ENCODE results near the gene PRAMEF17. TPM values are rescaled to one million over a fixed set of nuclear protein-coding genes. Genes with fewer than 3 reads are reported as not detected.
"Not testable (repeated sequence)": the region's sequence is repeated elsewhere in the genome, so short reads cannot be mapped to it uniquely, and the experiment has no call there.

Gene PRAMEF17
- total RNA-seq, result under 1 TPM in 3 of 8 experiments, not detected in 5; 0.18 to 0.38 (median 0.20) TPM

GRCh38 chr1:13389332-13389731, at the start of gene PRAMEF17:
Gene PRAMEF17 (plus strand): TSS chr1:13389632. CDS start chr1:13389658, 26 bp downstream.
- not testable (repeated sequence) for ATAC-seq (replicated peaks in 6 of 8)

GRCh38 chr1:13342496-13342895, 46.9 kb upstream of the PRAMEF17 start:
- H3K4me1 ChIP-seq (replicated peaks in 1 of 2); in situ Hi-C loops (cut with MboI; ENCODE audit: low pct_unique_long_range_greater_than_20kb in 2 of 9, low sequenced_read_pairs in 9 of 9, unreplicated experiment in 9 of 9); H3K27ac ChIP-seq; ATAC-seq (replicated peaks in 6 of 8); H3K4me3 ChIP-seq: not testable (repeated sequence)
- WGBS, 10 experiments, result 20% methylated on average over 1 of the region's 8 CpGs; no CpG with 5 or more reads in 9 of the 10 experiments

More at GRCh38 chr1:13389332-13389731, at the start of gene PRAMEF17:
- in situ Hi-C loops (cut with MboI; ENCODE audit: low pct_unique_long_range_greater_than_20kb in 2 of 9, low sequenced_read_pairs in 9 of 9, unreplicated experiment in 9 of 9); H3K4me3 ChIP-seq; H3K27ac ChIP-seq; H3K4me1 ChIP-seq (replicated peaks in 1 of 2): not testable (repeated sequence)

GRCh38 chr1:13347034-13347433, 42.4 kb upstream of the PRAMEF17 start, which contains the start of gene PRAMEF14:
Gene PRAMEF14 (minus strand): TSS chr1:13347134. CDS start chr1:13345314, 1,820 bp downstream.
- ATAC-seq (replicated peaks in 6 of 8); H3K27ac ChIP-seq; H3K4me3 ChIP-seq; H3K4me1 ChIP-seq (replicated peaks in 1 of 2); in situ Hi-C loops (cut with MboI; ENCODE audit: low pct_unique_long_range_greater_than_20kb in 2 of 9, low sequenced_read_pairs in 9 of 9, unreplicated experiment in 9 of 9): not testable (repeated sequence)
- no CpG with 5 or more reads among the region's 7 CpGs for WGBS, 10 experiments

- 40 to 80% methylated on average over 2 of the region's 8 CpGs; no CpG with 5 or more reads in 8 of the 10 experiments for WGBS, 10 experiments
Observed at GRCh38 chr1:13353476-13353875, 36.0 kb upstream of the PRAMEF17 start.

GRCh38 chr1:13354475-13354874, 35.0 kb upstream of the PRAMEF17 start:
- H3K27ac ChIP-seq; in situ Hi-C loops (cut with MboI; ENCODE audit: low pct_unique_long_range_greater_than_20kb in 2 of 9, low sequenced_read_pairs in 9 of 9, unreplicated experiment in 9 of 9); H3K4me1 ChIP-seq (replicated peaks in 1 of 2); H3K4me3 ChIP-seq: not testable (repeated sequence)
- ATAC-seq (replicated peaks in 6 of 8), result peak in 1 of 8 experiments; percentile 39
- no CpG with 5 or more reads among the region's 9 CpGs for WGBS, 10 experiments

More at GRCh38 chr1:13353476-13353875, 36.0 kb upstream of the PRAMEF17 start:
- ATAC-seq (replicated peaks in 6 of 8); in situ Hi-C loops (cut with MboI; ENCODE audit: low pct_unique_long_range_greater_than_20kb in 2 of 9, low sequenced_read_pairs in 9 of 9, unreplicated experiment in 9 of 9); H3K4me1 ChIP-seq (replicated peaks in 1 of 2); H3K4me3 ChIP-seq; H3K27ac ChIP-seq: not testable (repeated sequence)

GRCh38 chr1:13356774-13357173, 32.7 kb upstream of the PRAMEF17 start:
- 0 to 27% (median 3%) methylated on average over 1 to 4 of the region's 5 CpGs; no CpG with 5 or more reads in 7 of the 10 experiments for WGBS, 10 experiments
- H3K4me3 ChIP-seq; ATAC-seq (replicated peaks in 6 of 8); H3K27ac ChIP-seq; in situ Hi-C loops (cut with MboI; ENCODE audit: low pct_unique_long_range_greater_than_20kb in 2 of 9, low sequenced_read_pairs in 9 of 9, unreplicated experiment in 9 of 9); H3K4me1 ChIP-seq (replicated peaks in 1 of 2): not testable (repeated sequence)

- H3K4me1 ChIP-seq (replicated peaks in 1 of 2); H3K4me3 ChIP-seq; H3K27ac ChIP-seq; ATAC-seq (replicated peaks in 6 of 8); in situ Hi-C loops (cut with MboI; ENCODE audit: low pct_unique_long_range_greater_than_20kb in 2 of 9, low sequenced_read_pairs in 9 of 9, unreplicated experiment in 9 of 9): not testable (repeated sequence)
- WGBS, 10 experiments, result no CpG with 5 or more reads among the region's 7 CpGs
Observed at GRCh38 chr1:13362364-13362763, 27.1 kb upstream of the PRAMEF17 start.

- 80% methylated on average over 1 of the region's 4 CpGs; no CpG with 5 or more reads in 9 of the 10 experiments for WGBS, 10 experiments
- H3K4me1 ChIP-seq (replicated peaks in 1 of 2); in situ Hi-C loops (cut with MboI; ENCODE audit: low pct_unique_long_range_greater_than_20kb in 2 of 9, low sequenced_read_pairs in 9 of 9, unreplicated experiment in 9 of 9); ATAC-seq (replicated peaks in 6 of 8); H3K4me3 ChIP-seq; H3K27ac ChIP-seq: not testable (repeated sequence)
Observed at GRCh38 chr1:13364928-13365327, 24.5 kb upstream of the PRAMEF17 start.

GRCh38 chr1:13366536-13366935, 22.9 kb upstream of the PRAMEF17 start:
- in situ Hi-C loops (cut with MboI; ENCODE audit: low pct_unique_long_range_greater_than_20kb in 2 of 9, low sequenced_read_pairs in 9 of 9, unreplicated experiment in 9 of 9); H3K4me3 ChIP-seq; H3K4me1 ChIP-seq (replicated peaks in 1 of 2); ATAC-seq (replicated peaks in 6 of 8); H3K27ac ChIP-seq: not testable (repeated sequence)
- 38 to 100% (median 71%) methylated on average over 1 to 3 of the region's 3 CpGs; no CpG with 5 or more reads in 5 of the 10 experiments for WGBS, 10 experiments

- H3K27ac ChIP-seq; in situ Hi-C loops (cut with MboI; ENCODE audit: low pct_unique_long_range_greater_than_20kb in 2 of 9, low sequenced_read_pairs in 9 of 9, unreplicated experiment in 9 of 9); H3K4me3 ChIP-seq; H3K4me1 ChIP-seq (replicated peaks in 1 of 2); ATAC-seq (replicated peaks in 6 of 8): not testable (repeated sequence)
- WGBS, 10 experiments, result 69 to 100% (median 82%) methylated on average over 2 to 3 of the region's 4 CpGs; no CpG with 5 or more reads in 5 of the 10 experiments
Observed at GRCh38 chr1:13368544-13368943, 20.9 kb upstream of the PRAMEF17 start.

- in situ Hi-C loops (cut with MboI; ENCODE audit: low pct_unique_long_range_greater_than_20kb in 2 of 9, low sequenced_read_pairs in 9 of 9, unreplicated experiment in 9 of 9), result not testable (repeated sequence)
- WGBS, 10 experiments, result 43 to 83% (median 73%) methylated on average over 2 to 3 of the region's 3 CpGs; no CpG with 5 or more reads in 5 of the 10 experiments
Observed at GRCh38 chr1:13378983-13379382, 10.4 kb upstream of the PRAMEF17 start.

GRCh38 chr1:13380380-13380779, 9.1 kb upstream of the PRAMEF17 start:
- H3K4me3 ChIP-seq; ATAC-seq (replicated peaks in 6 of 8); H3K27ac ChIP-seq; H3K4me1 ChIP-seq (replicated peaks in 1 of 2); in situ Hi-C loops (cut with MboI; ENCODE audit: low pct_unique_long_range_greater_than_20kb in 2 of 9, low sequenced_read_pairs in 9 of 9, unreplicated experiment in 9 of 9): not testable (repeated sequence)
- 80 to 100% (median 90%) methylated on average over 1 to 2 of the region's 3 CpGs; no CpG with 5 or more reads in 7 of the 10 experiments for WGBS, 10 experiments

More at GRCh38 chr1:13378983-13379382, 10.4 kb upstream of the PRAMEF17 start:
- not testable (repeated sequence) for ATAC-seq (replicated peaks in 6 of 8); H3K4me1 ChIP-seq (replicated peaks in 1 of 2); H3K27ac ChIP-seq; H3K4me3 ChIP-seq

GRCh38 chr1:13393004-13393403, 3.6 kb downstream of the PRAMEF17 start:
- H3K4me3 ChIP-seq; ATAC-seq (replicated peaks in 6 of 8); H3K4me1 ChIP-seq (replicated peaks in 1 of 2); H3K27ac ChIP-seq; in situ Hi-C loops (cut with MboI; ENCODE audit: low pct_unique_long_range_greater_than_20kb in 2 of 9, low sequenced_read_pairs in 9 of 9, unreplicated experiment in 9 of 9): not testable (repeated sequence)
- WGBS, 10 experiments, result 0 to 43% (median 23%) methylated on average over 1 to 6 of the region's 7 CpGs; no CpG with 5 or more reads in 2 of the 10 experiments

GRCh38 chr1:13394761-13395160, 5.3 kb downstream of the PRAMEF17 start:
- H3K27ac ChIP-seq; ATAC-seq (replicated peaks in 6 of 8); H3K4me1 ChIP-seq (replicated peaks in 1 of 2); in situ Hi-C loops (cut with MboI; ENCODE audit: low pct_unique_long_range_greater_than_20kb in 2 of 9, low sequenced_read_pairs in 9 of 9, unreplicated experiment in 9 of 9); H3K4me3 ChIP-seq: not testable (repeated sequence)
- 73% methylated on average over 3 of the region's 32 CpGs; no CpG with 5 or more reads in 9 of the 10 experiments for WGBS, 10 experiments

Measured in motor neuron (in vitro differentiated cells).